GM23248 (cell line): Measurements from ENCODE around the gene IGF2BP3. TPM values are rescaled to one million over a fixed set of nuclear protein-coding genes. Genes with fewer than 3 reads are reported as not detected.

Experiments
- DNase-seq: peaks from one replicate; pipeline ENCODE4 v3.0.0-alpha.2; 2015
- H2AFZ ChIP-seq: fragments of 200-600 bp; sonication (generic); 2 replicates; pipeline ENCODE4 v1.6.1; 2016; ENCODE audit warnings: antibody characterized with exemption
- H3F3A ChIP-seq: fragments of 200-600 bp; sonication (generic); 2 replicates; pipeline ENCODE4 v1.6.1; 2016; ENCODE audit warnings: mild to moderate bottlenecking, antibody characterized with exemption, mixed run types; ENCODE audit not compliant: insufficient read depth
- H3K27ac ChIP-seq: fragments of 200-600 bp; sonication (generic); 2 replicates; pipeline ENCODE4 v1.5.1; 2016; ENCODE audit warnings: mild to moderate bottlenecking
- H3K27me3 ChIP-seq: fragments of 200-600 bp; sonication (generic); replicated peaks from 2 replicates; pipeline ENCODE4 v1.6.1; 2016; ENCODE audit warnings: mild to moderate bottlenecking; ENCODE audit not compliant: insufficient read depth
- H3K36me3 ChIP-seq: fragments of 200-600 bp; sonication (generic); 2 replicates; pipeline ENCODE4 v1.6.1; 2016; ENCODE audit warnings: low read depth, mild to moderate bottlenecking
- H3K4me1 ChIP-seq: fragments of 200-600 bp; sonication (generic); 2 replicates; pipeline ENCODE4 v1.6.1; 2016; ENCODE audit warnings: mild to moderate bottlenecking; ENCODE audit not compliant: insufficient read depth
- H3K4me2 ChIP-seq: fragments of 200-600 bp; sonication (generic); one replicate; pipeline ENCODE4 v1.6.1; 2016; ENCODE audit warnings: mild to moderate bottlenecking; ENCODE audit not compliant: unreplicated experiment
- H3K4me3 ChIP-seq: fragments of 200-600 bp; sonication (generic); 2 replicates; pipeline ENCODE4 v1.5.1; 2016; ENCODE audit warnings: mild to moderate bottlenecking
- H3K79me2 ChIP-seq: fragments of 200-600 bp; sonication (generic); 2 replicates; pipeline ENCODE4 v1.6.1; 2016; ENCODE audit warnings: mild to moderate bottlenecking; ENCODE audit not compliant: insufficient read depth
- H3K9ac ChIP-seq: fragments of 200-600 bp; sonication (generic); 2 replicates; pipeline ENCODE4 v1.6.1; 2016; ENCODE audit warnings: mild to moderate bottlenecking
- H3K9me2 ChIP-seq: fragments of 200-600 bp; sonication (generic); 2 replicates; pipeline ENCODE4 v1.6.1; 2016; ENCODE audit warnings: mixed run types, mild to moderate bottlenecking, moderate library complexity; ENCODE audit not compliant: insufficient read depth
- H3K9me3 ChIP-seq: fragments of 200-600 bp; sonication (generic); one replicate; pipeline ENCODE4 v1.6.1; 2017; ENCODE audit warnings: low read depth
- H4K20me1 ChIP-seq: fragments of 200-600 bp; sonication (generic); 2 replicates; pipeline ENCODE4 v1.6.0; 2016; ENCODE audit not compliant: insufficient read depth
- EZH2 ChIP-seq: fragments of 200-600 bp; sonication (generic); IDR thresholded peaks from 2 replicates; pipeline ENCODE4 v1.6.1; 2018; ENCODE audit warnings: antibody characterized with exemption, mild to moderate bottlenecking; ENCODE audit not compliant: insufficient read depth, poor library complexity, severe bottlenecking
- EZH2phosphoT487 ChIP-seq: fragments of 200-600 bp; sonication (generic); IDR thresholded peaks from 2 replicates; pipeline ENCODE4 v1.6.1; 2018; ENCODE audit warnings: antibody characterized with exemption, moderate library complexity, mild to moderate bottlenecking, low read depth; ENCODE audit not compliant: insufficient read depth
- WGBS, 2 experiments: methylation state at CpG; one replicate each; pipeline ENCODE4 v1.1.6; 2015 to 2017; ENCODE audit warnings: low lambda C conversion rate in 2 of 2, low coverage in 1 of 2; ENCODE audit errors: missing lambda C conversion rate in 2 of 2; 5-methylcytosine and 5-hydroxymethylcytosine counted together
- in situ Hi-C: fragments of 300-500 bp; cut with MboI; formaldehyde crosslinking; loops from 2 replicates; pipeline ENCODE4 v1.15.0; 2020
- polyA plus RNA-seq: library from polyadenylated mRNA; unstranded; fragments of >200 nt; fragmentation: Nextera tagmentation; extraction: Ambion mirVana; gene quantifications from 2 replicates; pipeline ENCODE4 v1.2.1, GENCODE V29; 2016
- total RNA-seq: library from RNA; depleted of rRNA; stranded (reverse); fragments of >200 nt; shearing (Covaris generic); gene quantifications from 2 replicates; pipeline ENCODE4 v1.2.3, GENCODE V29; 2014

The IGF2BP3 gene
- total and polyA plus RNA-seq, 2 experiments from 2014 or later: 7.6 to 18.2 TPM

DNA sequence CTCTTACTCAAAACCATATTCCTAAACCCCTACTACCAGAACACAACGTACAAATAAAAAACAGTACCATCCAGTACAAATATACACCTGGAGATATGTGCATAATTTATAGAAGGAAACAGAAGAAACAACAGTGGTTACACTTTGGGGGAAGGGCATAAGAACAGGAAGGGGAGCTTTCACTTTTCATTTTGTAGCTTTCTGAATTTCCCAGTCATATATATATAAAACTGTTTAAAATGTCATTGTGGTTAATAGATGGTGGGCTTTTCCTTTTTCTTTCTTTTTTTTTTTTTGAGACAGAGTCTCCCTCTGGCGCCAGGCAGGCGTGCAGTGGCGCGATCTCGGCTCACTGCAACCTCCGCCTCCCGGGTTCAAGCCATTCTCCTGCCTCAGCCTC lies 124.0 kb downstream of the IGF2BP3 start:
- Histone ChIP-seq H4K20me1 (no peaks in the 10 kb centered on the region), H3K79me2 (peaks cover 11% of the 10 kb centered on the region; the same call in 1 of the 2 replicates), H3K9ac (no peak overlapping the region), H3K4me1 (peaks cover 54% of the 10 kb centered on the region), H3K9me3 (no peaks in the 10 kb centered on the region), H3K36me3 (peaks cover 26% of the 10 kb centered on the region; the same call in 1 of the 2 replicates), H3K4me2 (no peak overlapping the region), H3K4me3 (no peak overlapping the region), H3K27me3 (no peaks in the 10 kb centered on the region), H3K9me2 (no peaks in the 10 kb centered on the region), H2AFZ (no peak overlapping the region), H3K27ac (no peak overlapping the region), H3F3A (peaks cover 58% of the 10 kb centered on the region)
- no peak for TF ChIP-seq EZH2phosphoT487
- no peak for TF ChIP-seq EZH2
- 99% methylated on average over 8 of the region's 8 CpGs for WGBS, 2 experiments
- in situ Hi-C loops: no loop called here
- no peak for DNase-seq

DNA sequence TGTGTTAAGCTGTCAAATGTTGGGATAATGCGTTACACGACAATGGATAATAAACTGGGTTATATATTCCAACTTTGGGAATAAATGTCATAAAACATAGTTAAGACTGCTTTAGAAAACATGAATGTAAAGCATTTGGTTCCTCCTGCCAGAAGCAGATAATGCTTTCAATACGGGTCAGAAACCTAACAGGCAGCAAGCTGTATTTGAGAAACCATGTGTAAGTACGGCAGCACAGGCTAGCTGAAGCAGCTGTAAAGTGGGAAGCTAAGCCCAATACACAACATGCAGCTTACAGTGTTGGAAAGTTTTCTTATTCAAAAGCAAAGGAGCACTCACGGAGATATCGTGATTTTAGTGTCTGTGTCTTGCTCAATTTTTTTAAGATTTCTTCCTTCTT lies 124.7 kb downstream of the IGF2BP3 start:
- 91 to 96% methylated on average over 6 of the region's 6 CpGs for WGBS, 2 experiments
- Histone ChIP-seq H3K9me3 (no peaks in the 10 kb centered on the region), H3K4me3 (no peak overlapping the region), H3K9ac (no peak overlapping the region), H3K4me2 (no peak overlapping the region), H4K20me1 (no peaks in the 10 kb centered on the region), H3K79me2 (peaks cover 11% of the 10 kb centered on the region; the same call in 1 of the 2 replicates), H2AFZ (no peak overlapping the region), H3K27ac (no peak overlapping the region), H3K9me2 (no peaks in the 10 kb centered on the region), H3F3A (peaks cover 55% of the 10 kb centered on the region), H3K27me3 (no peaks in the 10 kb centered on the region), H3K36me3 (peaks cover 30% of the 10 kb centered on the region; the same call in 1 of the 2 replicates), H3K4me1 (peaks cover 52% of the 10 kb centered on the region)
- no peak for DNase-seq
- in situ Hi-C loops: no loop called here
- TF ChIP-seq EZH2: no peak
- no peak for TF ChIP-seq EZH2phosphoT487

- no peak overlapping the region for H3K27ac ChIP-seq
- no peak for TF ChIP-seq EZH2
- no peak for TF ChIP-seq EZH2phosphoT487
- peaks cover 30% of the 10 kb centered on the region; the same call in 1 of the 2 replicates for H3K36me3 ChIP-seq
- no peak overlapping the region for H3K4me3 ChIP-seq
- H3K4me1 ChIP-seq: peaks cover 36% of the 10 kb centered on the region
- H3K4me2 ChIP-seq: no peak overlapping the region
- in situ Hi-C loops: no loop called here
- 88 to 89% methylated on average over 9 of the region's 9 CpGs for WGBS, 2 experiments
- no peaks in the 10 kb centered on the region for H3K9me2 ChIP-seq
- no peaks in the 10 kb centered on the region for H4K20me1 ChIP-seq
- H2AFZ ChIP-seq: no peak overlapping the region
- no peaks in the 10 kb centered on the region for H3K9me3 ChIP-seq
- H3K27me3 ChIP-seq: no peaks in the 10 kb centered on the region
- DNase-seq: no peak
- no peak overlapping the region for H3K9ac ChIP-seq
- H3K79me2 ChIP-seq: peaks cover 11% of the 10 kb centered on the region; the same call in 1 of the 2 replicates
- peaks cover 38% of the 10 kb centered on the region for H3F3A ChIP-seq
Measured at GRCh38 chr7:23343806-23344475, 126.3 kb downstream of the IGF2BP3 start.

GRCh38 chr7:23343102-23343501 lies 127.2 kb downstream of the IGF2BP3 start:
- H3K4me1 ChIP-seq: peaks cover 27% of the 10 kb centered on the region
- TF ChIP-seq EZH2 (no peak), EZH2phosphoT487 (no peak)
- H3K4me3 ChIP-seq: no peak overlapping the region
- in situ Hi-C loops: no loop called here
- peaks cover 30% of the 10 kb centered on the region; the same call in 1 of the 2 replicates for H3K36me3 ChIP-seq
- H2AFZ ChIP-seq: no peak overlapping the region
- H3K79me2 ChIP-seq: peaks cover 11% of the 10 kb centered on the region; the same call in 1 of the 2 replicates
- H3K4me2 ChIP-seq: no peak overlapping the region
- peaks cover 30% of the 10 kb centered on the region for H3F3A ChIP-seq
- no peak overlapping the region for H3K27ac ChIP-seq
- no peaks in the 10 kb centered on the region for H3K9me2 ChIP-seq
- no peak overlapping the region for H3K9ac ChIP-seq
- H3K9me3 ChIP-seq: no peaks in the 10 kb centered on the region
- no peak for DNase-seq
- H4K20me1 ChIP-seq: no peaks in the 10 kb centered on the region
- no peaks in the 10 kb centered on the region for H3K27me3 ChIP-seq
